Umbilical cord (tissue), 2 donors: ENCODE data around the gene STAT2. TPM values are rescaled to one million over a fixed set of nuclear protein-coding genes. Genes with fewer than 3 reads are reported as not detected.

Source experiments
- DNase-seq: peaks from one replicate; pipeline ENCODE4 v3.0.0-alpha.2; 2015; ENCODE audit warnings: low spot score
- total RNA-seq: library from RNA; depleted of rRNA; stranded (reverse); fragments of >200 nt; gene quantifications from one replicate; pipeline ENCODE4 v1.2.3, GENCODE V29; 2014; ENCODE audit warnings: low replicate concordance; ENCODE audit not compliant: insufficient read depth

Gene STAT2
- total RNA-seq, 1 donor from 2014 or later, result 122 TPM

- no peak for DNase-seq
Observed at GRCh38 chr12:56293795-56294194, 66.1 kb downstream of the STAT2 start.

Other genes with a start within 250 kb of the STAT2 start
- 3,505 TPM for gene RPL41, start 243.5 kb downstream of the STAT2 start, total RNA-seq
- 4.8 TPM for gene ZC3H10, start 241.8 kb downstream of the STAT2 start, total RNA-seq
- gene ESYT1, start 231.8 kb downstream of the STAT2 start, total RNA-seq, result 66.4 TPM
- 38.8 TPM for gene MYL6B, start 207.5 kb downstream of the STAT2 start, total RNA-seq
- 2,679 TPM for gene MYL6, start 201.7 kb downstream of the STAT2 start, total RNA-seq
- gene SMARCC2, start 170.6 kb downstream of the STAT2 start, total RNA-seq, result 37.6 TPM
- 68.9 TPM for gene RNF41, start 138.2 kb downstream of the STAT2 start, total RNA-seq
- 10.8 TPM for gene NABP2, start 135.8 kb downstream of the STAT2 start, total RNA-seq
- gene SLC39A5, start 130.1 kb downstream of the STAT2 start, total RNA-seq, result not detected
- 5.1 TPM for gene ANKRD52, start 101.7 kb downstream of the STAT2 start, total RNA-seq
- 4.6 TPM for gene COQ10A, start 93.2 kb downstream of the STAT2 start, total RNA-seq
- 35.2 TPM for gene CS, start 59.8 kb downstream of the STAT2 start, total RNA-seq
- 68.4 TPM for gene CNPY2, start 44.1 kb downstream of the STAT2 start, total RNA-seq
- 55.6 TPM for gene PAN2, start 26.1 kb downstream of the STAT2 start, total RNA-seq
- 6.0 TPM for gene IL23A, start 21.2 kb downstream of the STAT2 start, total RNA-seq
- gene APOF, start 2.8 kb upstream of the STAT2 start, total RNA-seq, result 2.2 TPM
- gene TIMELESS, start 89.3 kb upstream of the STAT2 start, total RNA-seq, result 4.8 TPM
- 2.9 TPM for gene MIP, start 94.5 kb upstream of the STAT2 start, total RNA-seq
- 2.6 TPM for gene SPRYD4, start 108.5 kb upstream of the STAT2 start, total RNA-seq
- 0.72 TPM for gene GLS2, start 128.1 kb upstream of the STAT2 start, total RNA-seq
- 14.2 TPM for gene RBMS2, start 161.7 kb upstream of the STAT2 start, total RNA-seq